ENCODE measurements around the gene C19orf38.

The C19orf38 gene, protein sequence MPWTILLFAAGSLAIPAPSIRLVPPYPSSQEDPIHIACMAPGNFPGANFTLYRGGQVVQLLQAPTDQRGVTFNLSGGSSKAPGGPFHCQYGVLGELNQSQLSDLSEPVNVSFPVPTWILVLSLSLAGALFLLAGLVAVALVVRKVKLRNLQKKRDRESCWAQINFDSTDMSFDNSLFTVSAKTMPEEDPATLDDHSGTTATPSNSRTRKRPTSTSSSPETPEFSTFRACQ

DNA sequence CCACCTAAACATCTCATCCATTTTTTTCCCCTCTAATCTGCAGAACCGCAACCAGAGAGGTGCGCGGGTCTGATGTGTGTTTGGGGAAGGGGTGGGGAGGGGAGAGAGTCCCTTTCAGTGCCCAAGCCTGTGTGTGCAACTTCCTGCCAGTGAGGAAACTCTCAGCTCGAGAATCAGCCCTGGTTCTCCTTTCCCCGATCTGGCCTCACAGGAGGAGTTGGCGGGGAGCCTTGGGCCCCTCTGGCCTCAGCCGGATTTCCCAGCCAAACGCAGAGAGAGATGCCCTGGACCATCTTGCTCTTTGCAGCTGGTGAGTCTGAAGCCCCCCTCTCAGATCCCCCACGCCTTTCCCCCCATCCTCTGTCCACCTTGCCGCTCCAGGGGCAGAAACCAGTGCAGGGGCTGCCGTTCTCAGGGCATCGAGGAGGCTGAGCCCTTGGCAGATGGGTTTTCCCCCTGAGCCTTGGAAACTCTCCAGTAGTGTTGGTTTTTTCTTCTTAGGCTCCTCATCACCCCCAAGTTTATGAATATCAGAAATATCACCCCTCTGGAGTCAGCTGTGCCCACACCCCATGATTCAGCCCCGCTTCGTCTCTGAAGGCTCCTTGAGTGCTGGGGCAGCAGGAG is at the start of gene C19orf38:
Gene C19orf38, plus strand, starts transcription at position 186 of the 627 bp plus-strand sequence. Its CDS starts 94 bp downstream, at position 280.
- DNase-seq (ENCODE audit: low read depth), result no peak

DNA sequence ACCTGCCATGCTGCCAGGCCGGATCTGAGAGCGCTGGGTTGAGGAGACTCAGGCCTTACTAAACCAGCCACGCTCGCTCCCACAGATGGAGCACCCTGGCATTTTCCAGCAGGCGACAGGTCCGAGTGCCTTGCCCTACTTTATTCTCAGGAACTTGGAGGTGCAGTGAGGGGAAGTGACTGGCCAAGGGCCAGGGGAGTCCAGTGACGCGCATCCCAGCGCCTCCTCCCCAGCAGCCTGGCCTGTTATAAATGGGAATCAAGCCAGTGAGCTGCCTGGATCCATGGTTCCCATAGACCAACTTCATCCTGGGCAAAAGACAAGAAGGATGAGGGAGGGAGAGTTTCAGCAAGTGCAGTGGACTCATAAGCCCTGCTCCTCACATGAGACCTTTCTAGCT is 47.7 kb upstream of the C19orf38 start:
- no peak for DNase-seq (ENCODE audit: low read depth)

DNA sequence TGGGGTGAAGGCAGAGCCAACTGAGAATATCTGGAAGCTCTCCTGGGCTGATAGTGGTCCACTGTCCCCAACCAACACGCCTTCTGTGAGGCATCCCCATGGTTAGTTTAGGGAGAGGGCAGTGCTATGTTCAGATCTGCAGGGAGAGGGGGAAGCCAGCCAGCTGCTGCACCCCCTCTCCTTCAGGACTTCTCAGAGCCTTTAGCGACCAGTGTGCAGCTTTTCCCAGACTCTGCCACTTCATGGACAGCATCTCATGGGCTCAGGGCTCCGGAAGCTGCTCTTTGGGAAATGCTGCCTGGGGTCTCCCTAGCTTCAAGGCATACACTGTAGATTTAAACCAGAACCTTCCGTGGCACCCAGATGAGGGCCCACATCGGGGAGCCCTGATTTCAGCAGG is 45.7 kb upstream of the C19orf38 start:
- DNase-seq (ENCODE audit: low read depth), result no peak

DNA sequence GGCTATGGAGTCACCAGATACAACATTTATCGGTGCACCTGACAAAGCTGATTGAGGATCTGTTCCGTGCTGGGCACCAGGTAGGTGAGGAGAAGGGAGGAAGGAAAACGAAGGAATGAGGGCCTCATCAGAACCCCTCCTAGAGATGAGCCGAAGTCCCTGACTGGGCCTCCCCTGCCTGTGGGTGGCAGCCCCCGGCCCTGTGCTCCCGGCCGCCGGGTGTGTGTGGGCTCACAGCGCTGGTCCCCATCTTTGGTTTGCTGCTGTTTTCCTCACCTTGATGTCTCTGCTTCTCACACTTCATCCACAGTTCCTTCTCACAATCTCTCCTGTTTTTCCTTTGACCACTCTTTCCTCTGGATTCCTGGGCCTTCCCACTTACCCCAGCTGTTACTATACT is 45.0 kb upstream of the C19orf38 start:
- no peak for DNase-seq (ENCODE audit: low read depth)

DNA sequence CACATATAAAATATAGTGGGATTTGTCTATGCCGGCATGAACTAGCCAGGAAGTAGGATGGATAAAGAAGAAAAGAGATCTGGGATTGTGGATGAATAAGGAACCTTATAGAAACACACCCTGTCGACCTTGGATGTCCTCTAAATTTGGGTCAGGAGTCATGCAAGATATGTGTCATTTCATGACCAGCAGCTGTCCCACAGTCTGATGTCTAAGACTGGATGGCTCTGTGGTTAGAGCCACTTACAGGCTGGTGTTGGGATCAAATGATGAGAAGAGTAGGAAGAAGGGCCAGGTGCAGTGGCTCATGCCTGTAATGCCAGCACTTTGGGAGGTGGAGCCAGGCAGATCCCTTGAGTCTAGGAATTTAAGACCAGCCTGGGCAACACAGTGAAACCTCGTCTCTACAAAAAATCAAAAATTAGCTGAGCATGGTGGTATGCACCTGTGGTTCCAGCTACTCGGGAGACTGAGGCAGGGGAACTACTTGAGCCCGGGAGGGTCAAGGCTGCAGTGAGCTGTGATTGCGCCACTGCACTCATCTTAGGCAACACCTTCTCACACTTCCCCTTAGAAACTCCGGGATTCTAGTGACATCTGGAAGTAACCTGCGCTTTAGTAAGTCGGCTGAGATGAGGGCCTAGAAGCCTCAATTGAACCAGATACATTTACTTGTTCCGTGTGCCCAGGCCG is 43.0 kb upstream of the C19orf38 start:
- DNase-seq (ENCODE audit: low read depth), result no peak

DNA sequence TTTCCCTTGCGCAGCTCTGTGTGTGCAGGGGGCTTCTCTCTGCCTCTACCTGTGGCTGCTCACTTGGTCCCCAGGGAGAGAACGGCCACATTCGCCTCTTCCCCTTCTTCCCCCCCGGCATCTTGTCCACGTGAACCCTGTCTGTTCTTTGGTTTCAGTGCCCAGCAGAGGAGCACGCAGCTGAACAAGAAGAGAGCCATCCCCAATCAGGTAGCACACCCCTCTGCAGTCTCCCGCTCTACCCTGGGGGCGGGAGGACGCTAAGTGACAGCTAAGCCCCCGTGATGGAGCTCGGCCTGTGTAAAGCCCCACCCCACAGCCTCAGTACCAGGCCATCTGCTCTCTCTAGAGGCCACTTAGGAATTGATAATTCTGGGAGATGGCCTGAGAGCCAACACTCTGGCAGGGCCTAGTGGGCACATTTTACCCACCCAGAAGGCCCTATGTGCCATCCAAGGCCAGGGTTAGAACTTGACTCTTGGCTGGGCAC is 42.4 kb upstream of the C19orf38 start:
- DNase-seq (ENCODE audit: low read depth), result no peak

DNA sequence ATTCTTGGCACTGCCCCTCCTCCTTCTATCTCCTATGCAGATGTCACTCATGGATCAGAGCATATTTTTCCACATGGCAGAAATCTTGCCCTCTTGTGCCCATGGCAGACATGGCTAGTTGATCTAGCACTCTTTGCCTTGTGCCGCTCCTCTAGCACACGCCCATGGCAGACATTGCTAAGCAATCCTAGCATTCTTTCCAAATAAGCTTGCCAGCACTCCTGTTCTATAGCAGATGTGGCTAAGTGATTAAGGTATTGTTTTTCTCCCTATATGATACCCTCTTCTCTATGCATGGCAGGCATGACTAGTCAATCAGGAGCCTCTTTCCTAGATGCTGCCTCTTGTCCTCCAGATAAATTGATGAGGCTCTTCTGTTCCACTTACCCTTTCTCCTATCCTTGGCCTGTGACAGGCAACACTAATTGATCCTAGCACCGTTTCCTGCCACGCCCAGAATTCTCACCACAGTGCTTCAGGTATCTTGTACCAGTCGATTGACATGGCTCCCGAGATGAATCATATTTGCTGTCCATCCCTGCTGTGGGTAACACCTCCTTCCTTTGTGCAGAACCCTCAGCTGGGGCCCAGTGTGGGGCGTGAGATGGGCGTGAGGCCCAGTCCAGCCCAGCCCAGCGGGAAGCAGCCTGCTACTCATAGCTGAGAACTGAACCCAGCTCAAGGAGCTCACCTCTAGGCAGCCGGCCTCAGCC is 39.1 kb upstream of the C19orf38 start:
- no peak for DNase-seq (ENCODE audit: low read depth)

DNA sequence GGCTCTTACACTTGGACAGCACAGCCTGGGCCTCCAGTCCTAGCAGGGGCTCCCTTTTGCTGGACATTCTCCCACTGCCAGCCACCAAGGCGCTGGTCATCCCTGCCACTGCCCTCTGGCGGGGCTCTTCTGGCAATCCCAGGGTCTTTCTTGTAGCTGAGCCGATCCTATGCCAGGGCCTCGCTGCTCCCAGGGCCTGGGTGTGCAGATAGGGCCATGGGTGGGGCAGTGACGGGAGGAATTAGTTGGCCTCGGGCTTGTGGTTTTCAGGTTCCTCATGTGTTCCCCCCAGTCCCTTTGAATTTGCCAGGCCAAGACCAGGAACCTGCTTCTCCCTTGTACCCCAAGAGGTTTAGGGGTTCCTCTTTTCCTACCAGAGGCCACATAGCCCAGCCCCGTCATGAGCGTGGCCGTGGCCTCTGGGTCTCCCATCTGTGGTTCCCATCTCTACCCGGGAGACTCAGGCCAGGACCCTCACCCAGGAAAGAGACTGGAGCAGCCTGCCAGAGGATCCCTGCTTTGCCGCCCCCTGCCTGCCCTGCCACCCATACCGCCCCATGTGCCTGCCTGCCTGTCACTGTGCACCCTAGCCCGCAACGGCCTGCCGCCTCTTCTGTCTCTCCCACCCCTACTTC is 38.4 kb upstream of the C19orf38 start:
- no peak for DNase-seq (ENCODE audit: low read depth)

DNA sequence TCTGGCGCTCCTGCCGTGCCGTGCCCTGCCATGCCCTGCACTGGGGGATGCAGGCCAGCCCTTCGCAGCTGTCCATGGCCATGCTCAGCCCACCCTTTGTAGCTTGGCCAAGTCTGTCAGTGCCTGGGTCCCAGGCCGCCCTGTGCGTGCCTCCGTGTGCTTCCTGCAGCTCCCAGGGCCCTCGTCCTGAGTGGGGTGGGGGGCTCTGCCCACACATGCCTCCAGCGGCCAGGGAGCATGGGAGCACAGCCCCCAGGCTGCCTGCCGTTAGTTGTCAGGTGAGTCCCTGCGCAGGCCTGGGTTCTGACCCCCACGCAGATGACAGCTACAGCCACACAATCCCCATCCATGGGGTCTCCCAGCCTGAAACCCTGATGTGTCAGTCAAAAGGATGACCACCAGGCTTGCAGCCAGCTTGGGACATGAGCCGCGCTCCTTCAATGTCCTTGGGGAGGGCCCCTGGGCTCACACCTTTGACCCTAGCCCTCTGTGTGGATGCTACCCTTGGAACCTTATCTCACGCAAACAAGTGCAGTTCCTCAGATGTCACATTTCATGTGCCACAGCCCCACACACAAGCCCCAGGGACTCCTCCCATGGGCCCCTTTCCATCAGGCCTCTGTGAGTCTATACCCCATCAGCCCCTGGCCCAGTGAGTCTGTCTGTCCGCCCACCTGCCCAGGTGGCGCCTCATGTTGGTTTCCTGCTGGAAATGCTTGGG is 36.7 kb upstream of the C19orf38 start:
- DNase-seq (ENCODE audit: low read depth), result no peak

DNA sequence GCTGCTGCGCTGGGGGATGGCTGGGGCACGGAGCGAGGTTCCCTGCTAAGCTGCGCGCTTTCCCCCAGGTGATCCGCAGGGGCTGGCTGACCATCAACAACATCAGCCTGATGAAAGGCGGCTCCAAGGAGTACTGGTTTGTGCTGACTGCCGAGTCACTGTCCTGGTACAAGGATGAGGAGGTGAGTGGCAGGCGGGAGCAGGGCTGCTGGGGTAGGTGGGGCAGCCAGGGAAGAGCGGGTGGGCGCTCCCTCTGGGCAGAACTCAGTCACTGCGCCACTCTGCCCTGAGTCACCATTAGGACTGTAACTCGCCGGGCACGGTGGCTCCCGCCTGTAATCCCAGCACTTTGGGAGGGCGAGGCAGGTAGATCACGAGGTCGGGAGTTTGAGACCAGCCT is 36.0 kb upstream of the C19orf38 start:
- DNase-seq (ENCODE audit: low read depth), result no peak

DNA sequence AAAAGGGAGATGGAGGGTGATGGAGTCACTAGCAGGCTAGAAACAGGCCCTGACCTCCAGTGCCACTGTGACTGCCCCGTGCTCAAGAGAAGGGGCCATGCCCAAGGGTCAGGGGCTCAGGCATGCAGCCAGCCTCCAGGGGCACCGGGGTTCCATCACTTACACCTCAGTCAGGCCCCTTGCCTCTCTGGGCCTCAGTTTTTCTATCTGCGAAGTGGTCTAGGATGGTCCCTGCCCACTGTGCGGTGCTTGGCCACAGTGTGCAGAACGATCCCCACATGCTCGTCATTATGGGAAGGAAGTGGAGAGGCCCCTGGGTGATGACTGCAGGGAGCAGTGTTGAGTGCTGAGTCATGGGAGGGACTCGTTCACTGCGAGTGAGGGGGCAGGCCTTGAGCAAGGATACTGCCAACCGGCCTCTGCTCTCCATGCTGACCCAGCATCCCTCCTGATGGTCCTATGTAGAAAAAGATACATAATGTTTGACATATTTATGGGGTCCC is 35.3 kb upstream of the C19orf38 start:
- DNase-seq (ENCODE audit: low read depth), result no peak

DNA sequence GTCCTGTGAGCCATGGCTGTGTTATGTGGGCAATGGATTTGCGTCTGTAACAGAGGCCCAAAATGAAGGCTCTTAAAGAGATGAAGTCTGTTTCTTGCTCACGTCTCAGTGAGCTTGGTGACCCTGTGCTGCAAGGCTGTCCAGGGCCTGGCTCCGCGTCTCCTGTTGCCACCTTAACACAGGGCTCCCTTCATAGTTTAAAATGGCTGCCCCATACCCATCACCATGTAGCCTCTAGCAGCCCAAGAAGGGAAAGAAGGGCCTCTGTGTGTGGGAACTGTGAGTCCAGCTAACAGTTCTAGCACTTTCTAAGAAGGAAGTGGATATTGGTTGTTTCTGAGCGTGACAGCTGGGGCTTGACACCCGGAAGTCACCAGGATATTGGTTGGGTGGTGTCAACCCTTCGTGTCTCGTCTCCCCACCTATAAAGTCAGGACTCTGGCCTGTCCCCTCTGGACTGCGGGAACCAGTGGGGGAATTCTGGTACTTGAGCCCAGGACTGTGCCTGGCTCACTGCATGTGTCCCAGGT is 33.1 kb upstream of the C19orf38 start:
- no peak for DNase-seq (ENCODE audit: low read depth)

DNA sequence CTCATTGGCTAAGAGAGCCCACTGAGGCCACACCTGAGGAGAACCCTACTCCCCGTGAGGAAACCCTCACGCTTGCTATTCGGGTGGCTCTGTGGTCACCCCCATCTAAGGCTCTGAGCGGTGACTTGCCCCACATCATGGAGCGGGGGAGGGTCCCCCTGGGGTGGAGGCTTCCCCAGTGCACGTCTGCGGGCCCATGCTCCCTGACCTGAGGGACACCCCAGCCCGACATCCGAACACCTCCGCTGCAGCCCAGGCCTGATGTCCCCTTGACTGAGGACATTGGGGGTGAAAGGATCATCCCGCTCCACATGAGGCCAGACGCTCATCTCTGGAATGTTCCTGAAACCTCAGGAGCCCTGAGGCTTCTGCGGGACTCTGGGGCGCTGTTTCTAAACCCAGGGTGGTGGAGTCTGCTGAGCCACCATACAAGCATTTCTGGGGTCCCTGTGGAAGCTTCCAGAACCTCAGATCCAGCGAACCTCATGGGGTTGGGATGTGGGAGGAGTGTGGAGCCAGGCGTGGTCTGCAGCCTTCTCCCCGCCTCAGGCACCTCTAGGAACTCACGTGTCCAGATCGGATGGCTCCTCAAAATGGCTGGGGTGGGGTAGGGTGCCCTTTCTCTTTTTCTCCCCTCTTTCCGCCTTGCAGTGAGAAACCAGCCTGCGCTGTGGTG is 32.1 kb upstream of the C19orf38 start:
- DNase-seq (ENCODE audit: low read depth), result no peak

DNA sequence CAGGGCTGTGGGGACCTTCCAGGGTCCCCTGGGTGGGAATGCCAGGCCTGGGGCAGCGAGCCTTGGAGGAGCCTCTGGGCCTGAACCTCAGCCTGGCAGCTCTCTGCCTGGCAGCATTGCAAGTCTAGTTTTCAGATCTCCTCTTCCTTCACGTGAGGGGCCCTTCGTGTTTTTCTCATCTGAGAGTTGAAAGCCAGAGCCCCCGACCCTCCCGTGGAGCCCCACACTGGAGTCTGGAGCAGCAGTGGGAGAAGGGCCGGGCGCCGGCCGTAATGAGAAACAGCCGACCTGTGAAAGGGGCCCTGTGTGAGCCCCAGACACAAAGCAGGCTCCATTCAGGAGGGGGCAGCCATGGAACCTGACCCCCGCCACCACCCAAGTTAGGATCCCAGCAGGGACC is 31.5 kb upstream of the C19orf38 start:
- DNase-seq (ENCODE audit: low read depth), result no peak

DNA sequence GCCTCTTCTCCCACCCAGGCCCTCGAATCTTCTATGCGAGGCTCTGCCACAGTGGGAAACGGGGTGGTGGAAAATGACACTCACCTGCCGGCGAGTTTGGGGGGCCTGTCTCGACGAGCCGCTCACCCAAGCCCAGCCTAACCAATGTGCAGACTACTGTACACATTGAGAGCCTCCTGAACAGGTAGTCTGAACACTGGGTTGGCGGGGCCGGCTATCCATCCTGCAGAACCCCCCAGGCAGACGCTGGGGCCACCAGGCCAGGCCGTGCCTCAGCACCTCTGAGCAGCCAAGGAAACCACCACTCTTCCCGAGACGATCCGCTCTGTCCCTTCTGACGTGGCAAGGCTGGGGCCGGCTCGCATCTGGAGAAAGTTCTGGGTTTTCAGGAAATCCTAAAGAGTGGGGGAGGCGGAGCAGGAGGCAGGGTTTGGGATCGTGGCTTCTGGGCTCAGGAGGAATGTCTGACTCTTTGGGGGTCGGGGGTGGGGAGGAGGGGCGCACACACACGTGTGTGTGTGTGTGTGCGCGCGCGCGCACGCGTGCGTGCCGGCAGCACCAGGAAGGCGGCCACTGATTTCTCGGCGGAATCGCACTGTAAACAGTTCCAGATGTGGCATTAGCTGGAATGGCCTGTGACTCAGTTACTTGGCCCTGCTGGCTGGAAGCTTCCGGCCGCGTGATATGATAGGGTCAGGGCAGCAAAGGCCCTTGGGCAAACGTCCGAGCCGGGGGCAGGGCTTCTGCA is 30.8 kb upstream of the C19orf38 start:
- DNase-seq (ENCODE audit: low read depth), result no peak

DNA sequence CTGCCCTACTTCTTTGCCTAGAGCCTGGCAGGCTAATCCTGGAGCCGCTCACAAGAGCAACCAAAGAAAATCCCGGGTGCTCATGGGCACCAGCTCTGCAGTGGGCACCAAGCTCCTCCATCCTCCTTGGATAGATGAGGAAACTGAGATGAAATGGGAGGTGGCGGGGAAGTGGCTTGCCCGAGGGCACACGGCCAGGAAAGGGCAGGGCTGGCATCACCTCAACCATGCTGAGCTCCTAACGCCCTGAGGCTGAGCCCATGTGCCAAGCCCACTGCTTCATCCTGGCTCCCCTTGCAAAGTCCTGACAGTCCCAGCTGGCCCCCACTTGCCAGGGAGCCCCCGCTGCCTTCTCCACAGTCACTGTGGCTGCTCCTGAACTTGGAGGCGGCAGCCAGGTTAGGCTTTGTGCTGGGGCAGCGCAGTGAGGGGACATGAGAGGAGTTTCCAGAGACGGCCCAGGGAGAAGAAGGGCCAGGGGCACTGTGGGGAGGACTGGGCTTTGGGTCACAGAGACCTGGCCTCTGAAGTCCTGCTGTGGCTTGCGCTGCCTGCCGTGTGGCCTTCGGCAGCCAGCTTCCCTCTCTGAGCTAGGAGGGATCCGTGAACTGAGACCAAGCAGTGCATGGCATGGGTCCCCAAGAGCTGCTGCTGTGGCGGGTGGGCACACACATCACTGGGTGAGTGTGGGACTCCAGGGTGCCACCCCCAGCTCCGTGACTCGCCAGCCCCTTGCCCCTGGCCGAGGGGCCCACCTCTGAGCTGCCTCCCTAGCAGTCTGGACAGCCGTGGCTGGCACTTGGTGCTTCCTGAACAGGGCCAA is 29.7 kb upstream of the C19orf38 start:
- no peak for DNase-seq (ENCODE audit: low read depth)

DNA sequence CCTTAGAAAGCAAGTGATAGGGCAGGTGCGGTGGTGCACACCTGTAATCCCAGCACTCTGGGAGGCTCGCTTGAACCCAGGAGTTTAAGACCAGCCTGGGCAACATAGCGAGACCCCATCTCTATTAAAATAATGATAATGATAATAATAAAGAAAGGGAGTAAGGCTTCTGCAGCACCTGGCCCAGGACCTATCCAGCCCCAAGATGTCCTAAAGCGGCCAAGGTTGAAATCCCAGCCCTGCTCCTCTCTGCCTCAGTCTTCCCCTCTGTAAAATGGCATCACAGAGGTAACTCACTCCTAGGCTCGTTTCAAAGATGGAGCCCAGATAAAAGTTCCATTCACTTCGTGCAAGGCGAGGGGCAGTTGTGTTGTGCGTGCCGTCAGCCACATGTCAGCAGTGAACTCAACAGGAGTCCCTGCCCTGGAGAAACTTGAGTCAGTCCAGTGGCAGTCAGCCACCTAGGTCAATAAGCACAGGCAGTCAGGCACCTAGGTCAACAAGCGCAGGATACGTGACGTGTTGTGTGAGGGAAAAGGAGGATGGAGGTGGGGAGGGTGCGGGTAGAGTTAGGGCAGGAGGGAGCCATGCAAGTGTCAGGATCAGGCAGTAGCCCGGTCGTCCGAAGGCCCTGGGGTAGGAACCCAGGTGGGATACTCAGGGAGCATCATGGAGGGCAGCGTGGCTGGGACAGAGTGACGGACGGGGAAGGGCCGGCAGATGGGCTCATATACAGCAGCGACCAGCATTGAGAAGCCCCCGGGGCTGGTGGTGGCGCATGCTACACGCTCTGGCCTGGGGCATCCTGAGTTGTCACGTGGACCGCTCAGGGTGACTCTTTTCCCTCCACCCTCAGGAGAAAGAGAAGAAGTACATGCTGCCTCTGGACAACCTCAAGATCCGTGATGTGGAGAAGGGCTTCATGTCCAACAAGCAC is 28.8 kb upstream of the C19orf38 start:
- no peak for DNase-seq (ENCODE audit: low read depth)

DNA sequence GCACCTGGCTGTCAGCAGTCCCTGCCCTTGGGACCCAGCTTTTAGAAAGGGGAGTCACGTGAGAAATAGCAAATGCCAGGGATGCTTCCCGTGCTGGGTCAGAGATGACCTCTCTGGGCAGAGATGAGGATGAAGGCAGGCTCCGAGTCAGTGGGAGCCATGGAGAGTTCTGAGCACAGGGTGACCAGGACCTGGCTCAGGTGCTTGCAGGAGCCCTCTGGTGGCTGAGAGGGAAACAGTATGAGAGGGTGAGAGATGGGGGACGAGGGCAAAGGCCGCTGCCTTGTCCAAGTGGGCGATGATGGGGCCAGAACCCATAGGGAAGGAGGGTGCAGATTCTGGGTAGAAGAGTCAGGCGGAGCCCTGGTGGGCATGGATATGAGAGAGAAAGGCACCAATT is 28.0 kb upstream of the C19orf38 start:
- DNase-seq (ENCODE audit: low read depth), result no peak

Data from stimulated activated CD8-positive, alpha-beta memory T cell treated with anti-CD3 and anti-CD28 coated beads, Interleukin-7, amount 100 ng/mL, for 24 hours (primary cell).